Activated CD8-positive, alpha-beta T cell treated with anti-CD3 and anti-CD28 coated beads, Interleukin-2, amount 10 ng/mL, durations not matched to agents 7 days and 5 days (primary cell): ENCODE data around the gene GRK3. TPM values are rescaled to one million over a fixed set of nuclear protein-coding genes. Genes with fewer than 3 reads are reported as not detected.

Experiments
- total RNA-seq, 2 experiments: library from RNA; stranded (reverse); gene quantifications; one replicate each; pipeline ENCODE4 v1.2.3, GENCODE V29; 2021

The GRK3 gene
- total RNA-seq, 2 experiments from 2014 or later: 35.0 to 36.6 TPM

Other genes with a start within 250 kb of the GRK3 start
- gene MYO18B, start 177.5 kb downstream of the GRK3 start, total RNA-seq: 1 to 10 TPM; 1.2 TPM